Measurements from ENCODE around the gene ZNF598.
"Not testable (repeated sequence)": the region's sequence is repeated elsewhere in the genome, so short reads cannot be mapped to it uniquely, and the experiment has no call there.

Gene ZNF598

DNA sequence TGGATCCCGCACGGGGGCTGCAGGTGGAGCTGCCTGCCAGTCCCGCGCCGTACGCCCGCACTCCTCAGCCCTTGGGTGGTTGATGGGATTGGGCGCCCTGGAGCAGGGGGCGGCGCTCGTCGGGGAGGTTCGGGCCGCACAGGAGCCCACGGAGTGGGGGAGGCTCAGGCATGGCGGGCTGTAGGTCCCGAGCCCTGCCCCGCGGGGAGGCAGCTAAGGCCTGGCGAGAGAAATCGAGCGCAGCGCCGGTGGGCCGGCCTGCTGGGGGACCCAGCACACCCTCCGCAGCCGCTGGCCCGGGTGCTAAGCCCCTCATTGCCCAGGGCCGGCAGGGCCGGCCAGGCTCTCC lies 51.5 kb downstream of the ZNF598 start:
- not testable (repeated sequence) for DNase-seq (ENCODE audit: low spot score)

DNA sequence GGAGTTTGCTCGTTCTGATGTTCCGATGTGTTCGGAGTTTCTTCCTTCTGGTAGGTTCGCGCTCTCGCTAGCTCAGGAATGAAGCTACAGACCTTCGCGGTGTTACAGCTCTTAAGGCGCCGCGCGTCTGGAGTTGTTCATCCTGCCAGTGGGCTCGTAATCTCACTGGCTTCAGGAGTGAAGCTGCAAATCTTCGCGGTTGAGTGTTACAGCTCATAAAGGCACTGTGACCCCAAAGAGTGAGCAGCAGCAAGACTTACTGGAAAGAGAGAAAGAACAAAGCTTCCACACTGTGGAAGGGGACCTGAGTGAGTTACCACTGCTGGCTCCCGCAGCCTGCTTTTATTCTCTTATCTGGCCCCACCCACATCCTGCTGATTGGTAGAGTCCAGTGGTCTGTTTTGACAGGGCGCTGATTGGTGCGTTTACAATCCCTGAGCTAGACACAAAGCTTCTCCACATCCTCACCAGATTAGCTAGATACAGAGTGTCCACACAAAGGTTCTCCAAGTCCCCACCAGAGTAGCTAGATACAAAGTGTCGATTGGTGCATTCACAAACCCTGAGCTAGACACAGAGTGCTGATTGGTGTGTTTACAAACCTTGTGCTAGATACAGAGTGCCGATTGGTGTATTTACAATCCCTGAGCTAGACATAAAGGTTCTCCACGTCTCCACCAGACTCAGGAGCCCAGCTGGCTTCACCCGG lies 52.0 kb downstream of the ZNF598 start:
- not testable (repeated sequence) for DNase-seq (ENCODE audit: low spot score)

DNA sequence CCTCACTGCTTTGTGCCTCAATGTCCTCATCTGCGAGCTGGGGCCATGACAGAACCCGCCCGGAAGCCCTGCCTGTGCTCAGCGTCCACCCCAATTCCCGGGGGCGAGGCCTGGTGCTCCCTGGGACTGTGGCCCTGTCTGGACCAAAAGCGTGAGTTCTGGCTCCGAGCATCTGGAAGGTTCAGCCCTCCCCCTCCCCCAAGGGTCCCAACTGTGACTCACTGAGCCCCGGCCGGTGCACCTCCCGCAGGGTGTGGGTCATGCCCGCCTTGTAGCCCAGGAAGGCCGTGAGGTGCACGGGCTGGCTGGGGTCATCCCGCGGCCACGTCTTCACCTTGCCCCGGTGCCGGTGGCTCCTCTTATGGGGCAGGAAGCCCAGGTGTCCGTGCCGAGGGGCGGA lies 55.9 kb downstream of the ZNF598 start:
- no peak for DNase-seq (ENCODE audit: low spot score)

DNA sequence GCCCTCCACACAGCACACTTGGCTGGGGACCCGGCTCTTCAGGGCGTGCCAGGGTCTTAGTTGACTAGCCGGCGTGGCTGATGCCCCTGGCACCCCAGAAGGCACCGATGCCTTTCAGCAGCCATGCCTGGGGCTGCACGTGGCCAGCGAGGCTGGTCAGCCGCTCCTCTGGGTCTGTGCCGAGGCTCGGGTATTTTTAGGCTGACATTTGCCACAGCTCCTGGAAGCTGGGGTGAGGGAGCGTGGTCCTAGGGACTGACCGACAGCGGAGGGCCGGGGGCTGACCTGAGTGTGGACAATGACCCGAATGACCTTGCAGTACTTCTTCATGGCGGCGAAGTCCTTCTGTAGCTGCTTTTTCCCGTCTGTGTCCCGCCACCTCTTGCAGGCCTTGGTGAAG lies 59.1 kb downstream of the ZNF598 start:
- no peak for DNase-seq (ENCODE audit: low spot score)

DNA sequence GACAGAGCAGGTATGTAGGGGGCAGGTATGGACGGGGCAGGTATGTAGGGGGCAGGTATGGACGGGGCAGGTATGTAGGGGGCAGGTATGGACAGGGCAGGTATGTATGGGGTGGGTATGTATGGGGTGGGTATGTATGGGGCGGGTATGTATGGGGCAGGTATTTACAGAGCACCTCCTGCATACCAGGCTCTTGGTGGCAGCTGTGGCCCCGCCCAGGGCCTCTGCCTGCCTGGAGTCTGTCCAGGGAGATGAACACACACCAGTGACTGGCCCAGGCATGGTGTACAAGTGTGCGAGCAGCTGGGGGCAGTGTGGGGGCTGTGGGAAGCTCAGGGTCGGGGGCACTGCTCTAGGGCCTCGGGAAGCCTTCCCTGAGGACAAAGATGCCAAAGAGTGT lies 59.6 kb downstream of the ZNF598 start:
- DNase-seq (ENCODE audit: low spot score) = no peak

DNA sequence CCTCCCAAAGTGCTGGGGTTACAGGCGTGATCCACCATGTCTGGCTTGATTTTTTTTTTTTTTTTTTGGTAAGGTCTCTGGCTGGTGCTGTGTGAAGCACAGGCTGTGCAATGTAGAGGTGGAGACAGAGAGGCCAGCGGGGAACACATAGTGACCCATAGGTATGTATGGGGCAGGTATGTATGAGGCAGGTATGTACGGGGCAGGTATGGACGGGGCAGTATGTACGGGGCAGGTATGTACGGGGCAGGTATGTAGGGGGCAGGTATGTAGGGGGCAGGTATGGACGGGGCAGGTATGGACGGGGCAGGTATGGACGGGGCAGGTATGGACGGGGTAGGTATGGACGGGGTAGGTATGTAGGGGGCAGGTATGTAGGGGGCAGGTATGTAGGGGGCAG lies 60.1 kb downstream of the ZNF598 start:
- DNase-seq (ENCODE audit: low spot score) = no peak
